GM20431 (cell line): ENCODE data around the gene SNTB2.
"Not testable (repeated sequence)": the region's sequence is repeated elsewhere in the genome, so short reads cannot be mapped to it uniquely, and the experiment has no call there.

Experiments used
- in situ Hi-C: fragments of 300-500 bp; cut with MseI, MboI; formaldehyde crosslinking; loops from one replicate; pipeline ENCODE4 v1.15.0; 2020; ENCODE audit warnings: low sequenced_read_pairs; ENCODE audit not compliant: unreplicated experiment

The SNTB2 gene

GRCh38 chr16:69274699-69275235 is 87.8 kb downstream of the SNTB2 start:
- in situ Hi-C loops: no loop called here

GRCh38 chr16:69276148-69277115 is 89.5 kb downstream of the SNTB2 start:
- in situ Hi-C loops: no loop called here

- in situ Hi-C loops: no loop called here
Observed at GRCh38 chr16:69277413-69277812, 90.4 kb downstream of the SNTB2 start.

- in situ Hi-C loops: loop anchor here (10.0 kb wide), 1 partner anchor 129 kb away; no protein-coding TSS in a partner anchor
Observed at GRCh38 chr16:69283851-69284250, 96.9 kb downstream of the SNTB2 start.

GRCh38 chr16:69285240-69285639 is 98.3 kb downstream of the SNTB2 start:
- in situ Hi-C loops: loop anchor here (10.0 kb wide), 1 partner anchor 130 kb away; no protein-coding TSS in a partner anchor

GRCh38 chr16:69286941-69287713 is 100.2 kb downstream of the SNTB2 start:
- in situ Hi-C loops: loop anchor here (10.0 kb wide), 1 partner anchor 132 kb away; no protein-coding TSS in a partner anchor

- in situ Hi-C loops: not testable (repeated sequence)
Observed at GRCh38 chr16:69291657-69292056, 104.7 kb downstream of the SNTB2 start.

- in situ Hi-C loops: no loop called here
Observed at GRCh38 chr16:69293401-69293800, 106.4 kb downstream of the SNTB2 start.

GRCh38 chr16:69294051-69294450 is 107.1 kb downstream of the SNTB2 start:
- in situ Hi-C loops: no loop called here

- in situ Hi-C loops: not testable (repeated sequence)
Observed at GRCh38 chr16:69296771-69297170, 109.8 kb downstream of the SNTB2 start.

GRCh38 chr16:69298261-69298660 is 111.3 kb downstream of the SNTB2 start:
- in situ Hi-C loops: no loop called here

GRCh38 chr16:69301187-69301586 is 114.2 kb downstream of the SNTB2 start:
- in situ Hi-C loops: no loop called here

- in situ Hi-C loops: no loop called here
Observed at GRCh38 chr16:69301861-69302260, 114.9 kb downstream of the SNTB2 start.

- in situ Hi-C loops: no loop called here
Observed at GRCh38 chr16:69302301-69302700, 115.3 kb downstream of the SNTB2 start.

- in situ Hi-C loops: no loop called here
Observed at GRCh38 chr16:69306031-69306430, 119.1 kb downstream of the SNTB2 start.

- in situ Hi-C loops: no loop called here
Observed at GRCh38 chr16:69307091-69307490, 120.1 kb downstream of the SNTB2 start.

GRCh38 chr16:69307856-69308255 is 120.9 kb downstream of the SNTB2 start:
- in situ Hi-C loops: no loop called here

- in situ Hi-C loops: no loop called here
Observed at GRCh38 chr16:69309316-69309715, 122.4 kb downstream of the SNTB2 start.

- in situ Hi-C loops: no loop called here
Observed at GRCh38 chr16:69310653-69311532, 123.9 kb downstream of the SNTB2 start, which contains the start of gene VPS4A. TSS of gene VPS4A (plus strand) at chr16:69311350. CDS start at chr16:69311512, 162 bp downstream.
